Prostate gland (tissue), 2 donors: ENCODE results near the gene PATL1. TPM values are rescaled to one million over a fixed set of nuclear protein-coding genes. Genes with fewer than 3 reads are reported as not detected.
A peak's percentile ranks its signal among the peaks of the same experiment; 100 is the strongest.

ENCODE experiments used
- DNase-seq: peaks from one replicate; pipeline ENCODE4 v3.0.0-alpha.2; 2019; ENCODE audit warnings: low spot score
- H3K27ac ChIP-seq, 2 donors: fragments of 200-600 bp; sonication (generic); 2 replicates each; pipeline ENCODE4 v1.5.1; 2017 to 2019
- H3K27me3 ChIP-seq: fragments of 200-600 bp; sonication (generic); replicated peaks from 2 replicates; pipeline ENCODE4 v1.5.1; 2019; ENCODE audit not compliant: insufficient read depth
- H3K36me3 ChIP-seq, 2 donors: fragments of 200-600 bp; sonication (generic); 1 replicate in 1 of 2; 2 replicates in 1 of 2; pipeline versions ENCODE4 v1.5.1 to v1.8.1; 2017 to 2019
- H3K4me1 ChIP-seq: fragments of 200-600 bp; sonication (generic); replicated peaks from 2 replicates; pipeline ENCODE4 v1.5.1; 2019
- H3K4me3 ChIP-seq, 2 donors: fragments of 200-600 bp; sonication (generic); 2 replicates each; pipeline ENCODE4 v1.5.1; 2017 to 2019
- H3K9me3 ChIP-seq: fragments of 200-600 bp; sonication (generic); 2 replicates; pipeline ENCODE4 v1.5.1; 2017
- POLR2A ChIP-seq: fragments of 450-650 bp; IDR thresholded peaks from one replicate; pipeline ENCODE4 v1.6.1; 2016; ENCODE audit warnings: antibody characterized with exemption, mild to moderate bottlenecking
- POLR2AphosphoS5 ChIP-seq: sonication (generic); formaldehyde crosslinking; IDR thresholded peaks from one replicate; pipeline ENCODE4 v1.6.1; 2017; ENCODE audit warnings: antibody characterized with exemption
- WGBS: methylation state at CpG from one replicate; pipeline ENCODE4 v1.1.5; 2018; 5-methylcytosine and 5-hydroxymethylcytosine counted together
- intact Hi-C: fragments of 100-400 bp; cut with DNase I; formaldehyde crosslinking; loops from one replicate; pipeline ENCODE4 v1.14.2; 2022
- total RNA-seq, 2 donors: library from RNA; depleted of rRNA; stranded (reverse); fragments of >200 nt; gene quantifications; one replicate each; pipeline ENCODE4 v1.1.0, GENCODE V29; 2016
- TF ChIP-seq, protein P1 (sequence below), 4 experiments: fragments of 200-600 bp in 2 of 4; fragments of 450-650 bp in 2 of 4; sonication (generic) in 2 of 4; IDR thresholded peaks; 1 replicate in 3 of 4; 2 replicates in 1 of 4; pipeline ENCODE4 v1.5.1; 2016 to 2019; ENCODE audit warnings: antibody characterized with exemption in 4 of 4, mild to moderate bottlenecking in 2 of 4, moderate library complexity in 2 of 4

PATL1 gene
- total RNA-seq, 2 donors from 2014 or later = 10.3 to 26.2 TPM

DNA sequence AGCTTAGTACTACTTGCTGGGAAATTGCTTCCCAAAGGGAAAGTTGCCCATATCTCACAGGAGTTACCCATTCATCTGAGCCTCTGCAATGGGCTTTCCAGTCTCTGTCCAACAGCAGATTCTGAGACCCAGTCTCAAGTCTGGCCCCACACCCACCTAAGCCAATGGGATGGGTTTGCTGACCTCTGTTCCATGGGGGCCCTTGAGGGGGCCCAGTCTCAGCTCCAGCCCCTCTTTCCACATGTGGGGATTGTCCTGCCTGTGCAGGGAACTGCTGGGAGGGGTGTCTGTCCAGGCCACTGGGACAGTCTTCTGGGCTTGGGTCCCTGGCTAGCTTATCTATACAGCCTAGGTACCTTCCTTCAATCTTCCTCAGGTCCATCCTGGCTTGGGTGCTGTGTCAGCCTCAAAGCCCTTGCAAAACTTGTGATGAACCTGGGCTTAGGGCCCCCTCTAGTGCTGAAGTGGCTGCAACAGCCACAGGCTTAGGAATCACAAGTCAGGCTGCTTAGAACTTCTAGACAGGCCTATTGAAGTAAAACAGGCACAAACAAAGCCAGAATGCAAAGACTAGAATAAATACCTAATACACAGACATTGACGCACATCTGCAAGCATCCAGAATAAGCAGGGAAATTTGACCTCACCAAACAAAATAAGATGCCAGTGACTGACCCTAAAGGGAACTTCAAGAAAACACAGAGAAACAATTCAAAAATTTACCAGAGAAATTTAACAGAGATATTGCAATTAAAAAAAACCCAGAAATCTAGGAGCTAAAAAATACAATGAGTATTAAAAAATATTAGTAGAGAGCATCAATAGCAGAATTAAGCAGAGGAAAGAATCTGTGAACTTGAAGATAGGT is 11.7 kb upstream of the PATL1 start:
- no peaks in the 10 kb centered on the region for H3K36me3 ChIP-seq
- WGBS = 64% methylated on average over 1 of the region's 1 CpG
- intact Hi-C loops = no loop called here

GRCh38 chr11:59679347-59679746 is 10.5 kb upstream of the PATL1 start:
- Histone ChIP-seq H3K27ac (no peak overlapping the region), H3K4me3 (no peak overlapping the region), H3K36me3 (no peaks in the 10 kb centered on the region), H3K27me3 (no peaks in the 10 kb centered on the region), H3K9me3 (no peaks in the 10 kb centered on the region), H3K4me1 (no peaks in the 10 kb centered on the region)
- no peak for DNase-seq
- intact Hi-C loops = no loop called here
- TF ChIP-seq, protein P1, sequence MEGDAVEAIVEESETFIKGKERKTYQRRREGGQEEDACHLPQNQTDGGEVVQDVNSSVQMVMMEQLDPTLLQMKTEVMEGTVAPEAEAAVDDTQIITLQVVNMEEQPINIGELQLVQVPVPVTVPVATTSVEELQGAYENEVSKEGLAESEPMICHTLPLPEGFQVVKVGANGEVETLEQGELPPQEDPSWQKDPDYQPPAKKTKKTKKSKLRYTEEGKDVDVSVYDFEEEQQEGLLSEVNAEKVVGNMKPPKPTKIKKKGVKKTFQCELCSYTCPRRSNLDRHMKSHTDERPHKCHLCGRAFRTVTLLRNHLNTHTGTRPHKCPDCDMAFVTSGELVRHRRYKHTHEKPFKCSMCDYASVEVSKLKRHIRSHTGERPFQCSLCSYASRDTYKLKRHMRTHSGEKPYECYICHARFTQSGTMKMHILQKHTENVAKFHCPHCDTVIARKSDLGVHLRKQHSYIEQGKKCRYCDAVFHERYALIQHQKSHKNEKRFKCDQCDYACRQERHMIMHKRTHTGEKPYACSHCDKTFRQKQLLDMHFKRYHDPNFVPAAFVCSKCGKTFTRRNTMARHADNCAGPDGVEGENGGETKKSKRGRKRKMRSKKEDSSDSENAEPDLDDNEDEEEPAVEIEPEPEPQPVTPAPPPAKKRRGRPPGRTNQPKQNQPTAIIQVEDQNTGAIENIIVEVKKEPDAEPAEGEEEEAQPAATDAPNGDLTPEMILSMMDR (IDR thresholded peaks at IDR 0.05) = no peak
- no peak for TF ChIP-seq POLR2A

More for the DNA sequence above, 11.7 kb upstream of the PATL1 start:
- Histone ChIP-seq H3K27me3 (no peaks in the 10 kb centered on the region), H3K27ac (no peak overlapping the region), H3K4me3 (no peak overlapping the region), H3K4me1 (no peaks in the 10 kb centered on the region), H3K9me3 (no peaks in the 10 kb centered on the region)
- peak; percentile 67 for DNase-seq
- no peak for TF ChIP-seq POLR2A
- TF ChIP-seq POLR2AphosphoS5 = no peak
- TF ChIP-seq, protein P1 (IDR thresholded peaks at IDR 0.05) = peak in 3 of 4 experiments; percentile 38 to 73 (median 72)

DNA sequence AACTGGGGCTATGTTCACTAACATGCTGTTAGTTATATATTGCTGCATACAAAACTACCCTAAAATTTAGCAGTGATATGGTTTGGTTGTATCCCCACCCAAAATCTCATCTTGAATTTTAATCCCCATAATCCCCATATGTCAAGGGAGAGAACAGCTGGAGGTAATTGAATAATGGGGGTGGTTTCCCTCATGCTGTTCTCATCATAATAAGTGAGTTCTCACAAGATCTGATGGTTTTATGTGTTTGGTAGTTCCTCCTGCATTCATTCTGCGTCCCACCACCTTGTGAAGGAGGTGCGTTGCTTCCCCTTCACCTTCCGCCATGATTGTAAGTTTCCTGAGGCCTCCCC is 10.0 kb upstream of the PATL1 start:
- no peak overlapping the region for H3K27ac ChIP-seq
- no peaks in the 10 kb centered on the region for H3K4me1 ChIP-seq
- intact Hi-C loops = no loop called here
- DNase-seq = no peak
- 94% methylated on average over 3 of the region's 3 CpGs for WGBS
- no peaks in the 10 kb centered on the region for H3K27me3 ChIP-seq
- no peak overlapping the region for H3K4me3 ChIP-seq
- TF ChIP-seq POLR2AphosphoS5 (no peak), POLR2A (no peak)
- TF ChIP-seq, protein P1 (IDR thresholded peaks at IDR 0.05) = no peak
- H3K9me3 ChIP-seq = no peaks in the 10 kb centered on the region
- H3K36me3 ChIP-seq = no peaks in the 10 kb centered on the region

DNA sequence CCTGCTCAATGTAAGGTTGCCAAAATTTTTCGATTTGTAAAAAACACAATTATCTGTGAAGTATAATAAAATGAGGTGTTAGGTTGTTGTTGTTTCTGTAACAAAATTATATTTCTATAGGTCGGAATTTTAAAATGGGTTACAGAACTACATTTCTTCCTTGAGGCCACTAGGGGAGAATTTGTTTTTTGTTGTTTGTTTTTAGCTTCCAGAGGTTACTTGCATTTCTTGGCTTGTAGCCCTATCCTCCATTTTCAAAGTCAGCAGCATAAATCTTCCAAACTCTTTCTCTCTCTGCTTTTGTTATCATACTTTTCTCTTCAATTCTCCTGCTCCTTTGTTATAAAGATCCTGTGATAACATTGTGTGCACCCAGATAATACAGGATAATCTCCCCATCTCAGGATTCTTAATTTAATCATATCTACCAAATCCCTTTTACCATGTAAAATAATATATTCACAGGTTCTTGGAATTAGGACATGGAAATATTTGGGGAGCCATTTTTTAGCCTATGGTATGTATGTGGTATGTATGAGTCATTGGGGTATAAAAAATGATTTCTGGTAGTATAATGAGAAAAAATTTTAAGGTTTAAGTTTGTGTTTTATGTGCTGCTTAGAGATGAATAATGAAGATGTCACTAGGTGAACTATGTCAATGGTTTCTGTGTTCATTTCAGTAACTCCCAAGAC is 9.4 kb upstream of the PATL1 start:
- Histone ChIP-seq H3K27me3 (no peaks in the 10 kb centered on the region), H3K27ac (no peak overlapping the region), H3K4me3 (no peak overlapping the region), H3K9me3 (no peaks in the 10 kb centered on the region), H3K4me1 (no peaks in the 10 kb centered on the region), H3K36me3 (no peaks in the 10 kb centered on the region)
- 91% methylated on average over 2 of the region's 2 CpGs for WGBS
- intact Hi-C loops = no loop called here
- TF ChIP-seq POLR2A = no peak
- no peak for TF ChIP-seq POLR2AphosphoS5
- TF ChIP-seq, protein P1 (IDR thresholded peaks at IDR 0.05) = no peak
- DNase-seq = no peak
